A204.1 (cell line): ENCODE measurements around the gene PDK2.
"Not testable (repeated sequence)": the region's sequence is repeated elsewhere in the genome, so short reads cannot be mapped to it uniquely, and the experiment has no call there.

ENCODE experiments used
- FAIRE-seq: peaks from 2 replicates; lab custom pipeline; 2012; peaks lifted over from hg19 to GRCh38; lab: Jason Lieb, UNC

Gene PDK2

DNA sequence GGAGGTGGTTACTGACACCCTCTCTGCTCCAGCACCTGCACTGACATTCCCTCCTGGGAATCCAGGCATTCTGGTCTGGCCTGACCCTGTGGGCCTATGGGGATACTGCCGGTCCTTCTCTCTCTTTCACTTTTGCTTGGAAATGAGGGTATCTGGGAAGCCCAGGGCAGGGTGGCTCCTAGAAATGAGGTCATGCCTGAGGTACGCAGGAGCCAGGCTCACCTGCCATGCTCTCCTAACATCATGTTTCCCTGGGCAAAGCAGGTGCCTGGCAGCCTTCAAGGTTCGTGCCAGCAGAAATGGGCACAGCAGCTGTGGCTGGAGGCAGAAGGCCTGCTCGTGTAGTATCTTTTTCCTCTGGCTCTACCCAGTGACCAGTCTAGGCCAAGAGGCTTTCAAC lies 35.9 kb upstream of the PDK2 start:
- FAIRE-seq = no peak

DNA sequence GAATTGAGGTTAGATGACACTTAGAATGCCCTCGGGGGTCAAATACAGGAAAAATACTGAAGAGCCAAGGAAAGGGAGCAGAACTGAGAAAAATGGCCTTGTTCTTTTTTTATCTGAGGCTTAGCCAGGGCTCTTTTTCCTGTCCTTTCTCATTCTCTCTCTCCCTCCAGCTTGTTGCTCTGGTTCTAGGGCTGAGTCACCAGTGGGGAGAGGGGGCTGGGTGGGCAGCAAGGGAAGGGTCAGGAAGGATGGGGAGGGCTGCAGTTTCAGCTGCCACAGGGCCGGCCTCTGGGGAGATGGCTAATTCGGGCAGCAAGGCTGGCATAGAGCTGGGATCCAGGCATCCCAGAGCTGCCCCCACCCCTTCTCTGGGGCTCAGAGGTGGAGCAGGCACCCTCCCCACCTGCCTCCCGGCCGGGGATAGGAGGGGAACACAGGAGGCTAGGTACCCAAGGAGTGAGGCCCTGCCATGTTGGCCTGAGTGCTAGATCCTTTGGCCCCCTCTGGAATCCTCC lies 35.3 kb upstream of the PDK2 start:
- no peak for FAIRE-seq

DNA sequence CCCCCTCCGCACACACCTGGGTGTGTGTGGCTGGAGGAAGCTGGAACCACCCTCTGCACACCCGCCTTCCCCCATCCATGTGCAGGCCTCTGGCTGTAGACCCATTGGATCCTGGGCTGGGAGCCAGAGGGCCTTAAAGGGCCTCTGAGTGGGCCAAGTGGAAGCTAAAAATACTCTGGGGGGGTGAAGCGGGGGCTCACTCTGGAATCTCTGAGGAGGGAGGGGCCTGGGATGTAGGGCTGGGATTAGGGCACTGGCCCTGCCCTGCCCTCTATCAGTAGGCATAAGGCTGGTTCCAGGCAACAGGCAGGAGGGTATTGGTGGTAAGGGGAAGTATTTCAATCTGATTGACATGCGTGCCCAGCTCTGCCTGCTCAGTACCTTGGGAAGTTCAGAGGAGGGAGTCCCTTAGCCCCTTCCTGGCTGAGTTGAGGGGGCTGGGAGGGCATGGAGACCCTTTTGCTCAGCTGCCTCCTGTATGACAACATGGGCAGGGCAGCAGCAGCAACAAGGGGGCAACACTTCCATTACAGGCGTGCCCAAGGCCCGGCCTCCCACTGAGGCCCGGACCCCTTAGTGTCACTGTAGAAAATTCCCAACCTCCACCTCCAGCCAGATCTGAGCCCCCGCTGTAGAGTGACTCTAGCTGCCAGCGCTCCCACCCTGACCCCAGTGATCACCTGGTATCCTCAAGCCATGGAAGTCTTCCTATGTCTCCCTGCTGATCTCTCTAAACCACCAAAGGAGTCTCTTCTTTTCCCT lies 34.0 kb upstream of the PDK2 start:
- no peak for FAIRE-seq

DNA sequence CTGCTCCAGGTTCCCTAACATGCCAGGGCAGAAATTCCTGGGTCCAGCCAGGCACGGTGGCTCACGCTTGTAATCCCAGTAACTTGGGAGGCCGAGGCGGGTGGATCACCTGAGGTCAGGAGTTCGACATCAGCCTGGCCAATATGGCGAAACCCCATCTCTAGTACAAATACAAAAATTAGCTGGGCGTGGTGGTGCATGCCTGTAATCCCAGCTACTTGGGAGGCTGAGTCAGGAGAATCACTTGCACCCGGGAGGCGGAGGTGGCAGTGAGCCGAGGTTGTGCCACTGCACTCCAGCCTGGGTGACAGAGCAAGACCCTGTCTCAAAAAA lies 33.5 kb upstream of the PDK2 start:
- not testable (repeated sequence) for FAIRE-seq

DNA sequence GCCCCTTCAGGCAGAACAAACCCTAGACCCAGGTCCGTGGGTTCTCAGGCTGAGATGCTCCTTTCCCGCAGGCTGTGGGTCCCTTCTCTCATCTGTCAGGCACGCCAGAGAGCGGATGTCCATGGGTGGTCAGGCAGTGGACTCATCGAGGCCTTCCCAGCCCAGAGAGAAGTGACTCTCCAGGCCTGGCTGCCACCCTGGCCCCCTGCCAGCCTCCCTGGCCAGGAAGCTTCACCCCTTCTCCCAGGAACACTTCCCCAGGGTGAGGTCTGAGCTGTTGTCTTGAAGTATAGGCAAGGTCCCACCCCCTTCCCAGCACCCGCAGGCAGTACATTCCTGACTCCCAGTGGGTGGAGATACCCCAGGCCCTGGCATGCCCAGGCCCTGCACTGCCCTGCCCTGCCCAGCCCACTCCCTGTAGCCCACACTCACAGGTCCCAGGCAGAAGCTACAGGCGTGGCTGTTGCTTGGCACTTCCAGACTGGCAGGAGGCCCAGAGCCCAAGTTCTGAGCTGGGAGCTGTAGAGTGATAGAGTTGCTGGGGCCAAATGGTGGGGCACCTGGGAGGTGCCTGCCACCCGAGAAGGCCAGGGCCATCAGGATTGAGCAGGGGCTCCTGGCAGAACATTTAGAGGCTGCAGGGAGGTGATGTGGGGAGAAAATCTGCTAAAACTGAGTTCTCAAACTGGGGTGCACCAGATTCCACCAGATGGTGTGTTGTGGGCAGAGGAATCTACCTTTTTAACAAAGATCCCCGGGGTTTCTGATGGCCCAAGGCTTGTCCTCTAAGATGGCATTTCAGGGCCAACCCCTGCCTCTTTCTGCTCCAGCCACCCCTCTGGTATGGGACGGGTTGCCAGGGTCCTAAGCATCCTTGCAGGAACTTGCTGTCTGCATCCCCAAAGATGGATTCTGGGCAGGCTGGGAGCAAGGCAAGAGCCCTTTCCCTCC lies 32.6 kb upstream of the PDK2 start:
- FAIRE-seq = no peak

DNA sequence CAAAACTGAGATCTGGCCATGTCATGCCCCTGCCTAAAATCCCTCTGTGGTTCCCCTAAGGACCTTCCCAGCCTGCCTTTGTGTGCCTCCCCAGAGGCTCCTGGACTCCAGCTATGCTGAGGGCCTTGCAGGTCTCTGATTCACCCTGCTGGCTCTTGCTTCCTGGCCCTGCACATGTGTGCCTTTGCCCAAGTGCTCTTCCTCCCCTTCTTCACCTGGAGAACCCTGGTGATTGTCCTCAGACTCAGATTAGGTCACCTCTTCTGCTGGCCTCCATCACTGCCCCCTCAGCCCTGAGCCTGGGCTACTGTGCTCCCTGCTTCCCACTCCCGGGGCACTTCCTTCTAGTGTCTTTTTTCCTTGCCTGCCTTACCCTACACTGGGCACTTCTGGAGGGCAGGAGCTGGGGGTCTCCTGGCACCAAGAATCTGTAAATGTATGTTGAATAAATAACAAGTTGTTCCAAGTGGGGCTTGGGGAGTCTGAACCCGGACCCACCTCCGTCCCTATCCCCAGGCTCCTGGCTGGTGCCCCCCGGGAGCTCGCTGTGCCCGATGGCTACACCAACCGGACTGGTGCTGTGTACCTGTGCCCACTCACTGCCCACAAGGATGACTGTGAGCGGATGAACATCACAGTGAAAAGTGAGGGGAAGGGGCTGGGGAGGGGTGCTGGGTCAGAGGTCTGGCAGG lies 31.4 kb upstream of the PDK2 start:
- FAIRE-seq = no peak

DNA sequence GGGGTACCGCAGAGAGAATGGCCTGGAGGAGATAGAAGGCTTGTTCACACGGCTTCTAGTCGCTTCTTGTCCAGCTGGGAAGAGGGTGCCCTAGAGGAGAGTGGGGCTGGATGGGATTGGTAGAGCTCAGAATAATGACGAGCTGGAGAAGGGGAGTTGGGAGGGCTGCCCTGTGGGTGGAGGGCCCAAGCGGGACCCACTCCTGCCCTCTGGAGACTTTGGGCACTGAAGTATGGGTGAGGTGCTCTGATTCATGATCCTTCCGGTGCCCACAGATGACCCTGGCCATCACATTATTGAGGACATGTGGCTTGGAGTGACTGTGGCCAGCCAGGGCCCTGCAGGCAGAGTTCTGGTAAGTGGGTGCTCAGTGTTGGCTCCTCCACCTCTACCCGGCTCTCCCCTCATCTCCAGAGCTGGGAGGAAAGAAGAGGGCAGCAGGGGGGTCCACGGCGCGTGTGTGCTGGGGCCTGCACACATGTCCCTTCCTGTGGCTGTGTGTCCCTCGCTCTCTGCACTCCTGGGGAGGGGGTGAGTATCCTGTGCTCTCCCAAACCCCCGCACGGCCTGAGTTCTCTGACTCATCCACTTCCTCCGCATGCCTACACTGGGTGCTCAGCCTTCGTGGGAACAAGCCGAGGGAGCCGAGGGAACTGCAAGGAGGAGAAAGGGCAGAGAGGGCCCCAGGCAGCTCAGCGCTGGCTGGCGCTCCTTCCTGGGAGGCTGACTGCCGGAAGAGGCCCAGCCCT lies 30.7 kb upstream of the PDK2 start:
- FAIRE-seq = no peak

DNA sequence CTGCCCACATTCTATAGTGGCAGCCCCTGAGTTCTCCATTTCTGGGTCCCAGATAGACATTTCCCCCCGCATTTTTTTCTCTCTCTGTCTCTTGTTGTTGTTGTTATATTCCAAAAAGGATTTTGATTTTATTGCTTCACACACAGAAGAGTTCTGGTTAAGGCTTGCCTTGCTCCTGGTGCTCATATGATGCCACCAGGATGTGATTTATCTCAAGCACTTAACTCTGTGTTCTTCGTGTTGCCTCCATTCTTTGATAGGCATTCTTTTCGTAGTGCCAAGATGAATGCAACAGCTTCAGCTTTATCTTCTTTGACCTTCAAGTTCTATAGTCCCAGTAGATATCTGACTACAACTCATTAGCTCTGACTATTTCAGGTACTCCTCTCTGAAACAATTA lies 30.1 kb upstream of the PDK2 start:
- no peak for FAIRE-seq

DNA sequence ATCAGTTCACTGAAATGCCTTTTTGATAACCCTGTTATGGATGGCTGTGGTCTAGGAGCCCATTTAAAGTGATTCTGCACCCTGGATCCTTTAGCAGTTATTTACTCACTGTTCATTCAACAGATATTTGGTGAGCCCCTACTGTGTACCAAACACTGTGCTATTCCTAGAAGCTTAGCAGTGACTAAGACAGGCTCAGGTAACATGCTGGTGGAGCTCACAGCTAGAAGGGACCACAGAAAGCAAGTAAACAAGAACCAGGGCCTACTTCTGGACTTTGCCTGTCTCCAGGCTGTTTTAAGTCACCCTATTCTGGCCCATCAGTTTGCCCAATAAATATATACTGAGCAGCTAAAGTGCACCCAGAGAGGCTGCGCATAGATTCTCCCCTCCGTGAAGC lies 28.2 kb upstream of the PDK2 start:
- no peak for FAIRE-seq

DNA sequence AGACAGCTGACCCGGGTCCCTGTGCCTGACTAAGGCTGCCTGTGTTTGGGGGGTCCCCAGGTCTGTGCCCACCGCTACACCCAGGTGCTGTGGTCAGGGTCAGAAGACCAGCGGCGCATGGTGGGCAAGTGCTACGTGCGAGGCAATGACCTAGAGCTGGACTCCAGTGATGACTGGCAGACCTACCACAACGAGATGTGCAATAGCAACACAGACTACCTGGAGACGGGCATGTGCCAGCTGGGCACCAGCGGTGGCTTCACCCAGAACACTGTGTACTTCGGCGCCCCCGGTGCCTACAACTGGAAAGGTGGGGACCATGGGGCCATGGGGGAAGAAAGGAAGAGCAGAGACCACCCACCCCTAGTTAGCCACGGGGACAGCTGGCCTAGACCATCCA lies 27.2 kb upstream of the PDK2 start:
- no peak for FAIRE-seq

DNA sequence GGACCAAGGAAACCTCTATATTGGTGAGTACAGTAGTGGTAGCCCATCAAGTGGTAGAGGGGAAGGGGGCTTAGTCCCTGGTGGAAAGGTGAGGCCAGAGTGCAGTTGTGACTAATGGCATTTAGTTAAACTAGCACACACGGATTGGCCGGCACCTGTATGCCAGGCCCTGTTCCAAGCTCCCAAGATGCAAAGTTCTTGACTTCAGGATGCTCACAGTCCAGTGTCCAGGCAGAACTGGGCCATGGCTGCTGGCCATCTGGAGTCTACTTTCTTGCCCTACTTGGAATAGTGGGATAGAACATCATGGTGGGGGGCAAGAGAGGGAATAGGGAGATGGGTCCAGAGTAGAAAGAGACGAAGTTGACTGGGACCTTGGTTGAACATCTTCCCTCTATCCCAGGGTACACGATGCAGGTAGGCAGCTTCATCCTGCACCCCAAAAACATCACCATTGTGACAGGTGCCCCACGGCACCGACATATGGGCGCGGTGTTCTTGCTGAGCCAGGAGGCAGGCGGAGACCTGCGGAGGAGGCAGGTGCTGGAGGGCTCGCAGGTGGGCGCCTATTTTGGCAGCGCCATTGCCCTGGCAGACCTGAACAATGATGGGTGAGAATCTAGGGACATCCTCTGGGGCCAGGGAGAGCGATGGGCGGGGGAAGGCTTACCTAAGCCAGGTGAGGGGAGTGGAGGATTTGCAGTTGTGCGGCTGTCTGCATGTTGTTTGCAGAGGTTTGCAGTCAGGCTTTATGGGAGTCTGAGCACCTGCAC lies 24.1 kb upstream of the PDK2 start:
- no peak for FAIRE-seq

DNA sequence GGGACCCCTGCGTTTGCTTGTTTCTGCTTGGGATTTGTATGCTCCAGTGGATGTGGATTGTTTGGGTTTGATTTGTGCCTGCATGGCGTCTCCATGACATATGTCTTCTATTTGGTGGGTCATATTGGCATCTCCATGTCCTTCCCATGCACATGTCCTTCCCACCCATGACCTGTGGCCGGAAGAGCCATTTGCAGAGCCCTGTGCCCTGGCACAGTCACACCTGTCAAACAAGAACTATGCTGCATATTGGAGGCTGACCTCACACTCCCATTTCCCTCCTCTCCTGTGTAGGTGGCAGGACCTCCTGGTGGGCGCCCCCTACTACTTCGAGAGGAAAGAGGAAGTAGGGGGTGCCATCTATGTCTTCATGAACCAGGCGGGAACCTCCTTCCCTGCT lies 23.5 kb upstream of the PDK2 start:
- FAIRE-seq = no peak

DNA sequence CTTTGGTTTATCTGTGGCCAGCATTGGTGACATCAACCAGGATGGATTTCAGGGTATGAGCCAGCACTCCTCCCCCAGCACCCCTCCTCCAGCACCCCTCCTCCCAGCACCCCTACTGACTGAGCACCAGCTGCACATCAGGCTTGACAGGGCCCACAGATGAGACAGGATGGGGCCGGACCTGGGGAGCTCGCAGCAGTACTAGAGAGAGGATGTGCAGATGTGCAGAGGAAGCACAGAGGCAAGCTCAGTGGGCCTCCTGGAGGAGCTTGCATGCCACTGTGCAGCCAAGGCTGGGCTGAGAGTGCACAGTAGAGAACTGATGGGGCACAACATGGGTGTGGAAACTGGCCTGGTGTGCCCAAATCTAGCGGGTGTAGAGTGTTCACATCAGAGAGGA lies 23.0 kb upstream of the PDK2 start:
- no peak for FAIRE-seq

DNA sequence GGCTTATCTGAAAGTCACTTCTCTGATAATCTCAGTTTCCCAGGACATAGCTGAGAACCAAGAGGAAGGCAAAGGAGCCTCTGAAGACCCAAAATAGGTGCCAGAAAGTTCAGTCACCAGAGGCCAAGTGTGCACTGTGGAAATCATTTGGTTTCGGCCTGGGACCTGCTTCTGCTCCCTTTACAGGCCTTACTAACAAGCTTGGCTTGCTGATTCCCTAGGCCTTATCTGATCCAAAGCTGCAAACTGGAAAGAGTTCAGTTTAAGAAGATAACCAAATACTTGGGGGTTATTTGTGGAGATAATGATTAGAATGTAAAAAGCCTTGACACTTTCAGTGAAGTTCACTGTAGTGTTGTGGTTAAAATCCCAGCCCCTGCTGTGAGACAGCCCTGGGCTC lies 22.2 kb upstream of the PDK2 start:
- no peak for FAIRE-seq

DNA sequence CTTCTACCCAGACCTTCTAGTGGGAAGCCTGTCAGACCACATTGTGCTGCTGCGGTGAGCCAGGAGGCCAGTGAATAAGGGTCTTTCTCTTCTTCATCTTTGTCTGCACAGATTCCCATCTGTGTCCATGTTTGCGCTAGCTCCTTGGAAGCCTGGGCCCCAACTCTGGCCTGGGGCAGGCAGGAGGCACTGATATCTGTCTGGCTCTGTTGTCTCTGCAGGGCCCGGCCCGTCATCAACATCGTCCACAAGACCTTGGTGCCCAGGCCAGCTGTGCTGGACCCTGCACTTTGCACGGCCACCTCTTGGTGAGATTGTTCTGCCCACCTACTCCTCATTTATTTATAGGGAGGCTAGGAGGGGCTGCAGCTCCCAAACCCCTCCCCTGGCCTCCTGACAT lies 20.9 kb upstream of the PDK2 start:
- FAIRE-seq = no peak

DNA sequence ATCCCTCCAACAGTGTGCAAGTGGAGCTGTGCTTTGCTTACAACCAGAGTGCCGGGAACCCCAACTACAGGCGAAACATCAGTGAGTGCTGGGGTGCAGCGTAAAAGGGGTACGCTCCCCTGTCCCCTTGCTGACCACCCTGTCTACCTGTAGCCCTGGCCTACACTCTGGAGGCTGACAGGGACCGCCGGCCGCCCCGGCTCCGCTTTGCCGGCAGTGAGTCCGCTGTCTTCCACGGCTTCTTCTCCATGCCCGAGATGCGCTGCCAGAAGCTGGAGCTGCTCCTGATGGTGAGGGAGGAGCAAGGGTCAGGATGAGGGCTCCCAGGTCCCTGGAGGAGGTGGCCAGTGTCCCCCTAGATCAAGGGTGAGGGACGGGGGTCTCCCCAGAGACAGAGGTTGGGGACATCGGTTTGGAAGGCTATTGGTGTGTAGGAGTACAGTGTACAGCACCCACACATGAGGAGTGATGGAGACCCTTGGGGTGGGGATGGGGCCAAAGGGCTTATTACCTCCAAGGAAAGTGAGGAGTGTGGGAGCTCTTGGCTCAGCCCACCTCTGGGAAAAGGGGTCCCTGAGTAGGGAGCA lies 19.6 kb upstream of the PDK2 start:
- no peak for FAIRE-seq

DNA sequence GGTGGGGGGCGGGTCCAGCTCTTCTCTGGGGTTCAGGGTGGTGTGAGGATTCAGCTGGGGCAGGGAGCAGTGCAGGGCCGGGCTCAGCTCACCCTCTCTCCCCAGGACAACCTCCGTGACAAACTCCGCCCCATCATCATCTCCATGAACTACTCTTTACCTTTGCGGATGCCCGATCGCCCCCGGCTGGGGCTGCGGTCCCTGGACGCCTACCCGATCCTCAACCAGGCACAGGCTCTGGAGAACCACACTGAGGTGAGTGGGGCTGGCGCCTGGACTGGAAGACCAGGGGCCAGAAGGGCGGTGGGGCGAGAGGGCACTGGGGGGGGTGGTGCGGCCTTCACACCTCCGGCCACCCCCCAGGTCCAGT lies 18.9 kb upstream of the PDK2 start:
- FAIRE-seq = no peak

DNA sequence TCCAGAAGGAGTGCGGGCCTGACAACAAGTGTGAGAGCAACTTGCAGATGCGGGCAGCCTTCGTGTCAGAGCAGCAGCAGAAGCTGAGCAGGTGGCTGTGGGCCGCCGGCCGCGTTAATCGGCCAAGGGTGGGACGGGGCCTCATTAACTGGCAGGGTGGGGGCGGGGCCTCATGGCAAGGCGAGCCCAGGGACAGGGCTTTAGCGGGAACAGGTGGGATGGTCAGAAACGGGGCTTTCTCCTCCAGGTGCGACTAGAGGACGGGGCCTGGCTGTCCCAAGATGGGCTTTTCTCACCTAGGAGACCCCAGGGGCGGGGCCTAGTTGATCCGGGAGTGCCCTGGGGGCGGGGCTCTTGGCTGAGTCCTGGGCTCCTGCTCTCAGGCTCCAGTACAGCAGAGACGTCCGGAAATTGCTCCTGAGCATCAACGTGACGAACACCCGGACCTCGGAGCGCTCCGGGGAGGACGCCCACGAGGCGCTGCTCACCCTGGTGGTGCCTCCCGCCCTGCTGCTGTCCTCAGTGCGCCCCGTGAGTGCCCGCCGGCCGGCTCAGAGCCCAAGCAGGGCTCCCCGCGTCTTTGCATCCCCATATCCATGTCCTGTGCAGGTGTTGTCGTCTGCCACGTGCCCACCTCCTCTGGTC lies 18.4 kb upstream of the PDK2 start:
- FAIRE-seq = no peak

DNA sequence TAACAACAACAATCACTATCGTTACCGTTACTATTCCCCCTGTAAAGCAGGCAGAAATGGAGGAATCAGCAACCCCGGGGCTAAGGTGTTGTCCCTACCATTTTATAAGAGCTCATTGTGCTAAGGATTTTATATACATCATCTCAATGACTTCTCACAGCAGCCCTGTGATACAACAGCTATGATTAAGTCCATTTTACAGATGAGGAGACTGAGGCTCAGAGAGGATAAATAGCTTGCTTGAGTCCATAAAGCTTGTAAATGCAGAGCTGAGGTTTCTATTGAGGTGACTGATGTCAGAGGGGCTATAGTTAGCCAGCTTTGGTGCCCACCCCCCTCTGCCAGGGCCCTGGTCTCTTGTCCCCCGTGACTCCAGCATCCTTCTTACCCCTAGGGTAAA lies 16.7 kb upstream of the PDK2 start:
- no peak for FAIRE-seq

DNA sequence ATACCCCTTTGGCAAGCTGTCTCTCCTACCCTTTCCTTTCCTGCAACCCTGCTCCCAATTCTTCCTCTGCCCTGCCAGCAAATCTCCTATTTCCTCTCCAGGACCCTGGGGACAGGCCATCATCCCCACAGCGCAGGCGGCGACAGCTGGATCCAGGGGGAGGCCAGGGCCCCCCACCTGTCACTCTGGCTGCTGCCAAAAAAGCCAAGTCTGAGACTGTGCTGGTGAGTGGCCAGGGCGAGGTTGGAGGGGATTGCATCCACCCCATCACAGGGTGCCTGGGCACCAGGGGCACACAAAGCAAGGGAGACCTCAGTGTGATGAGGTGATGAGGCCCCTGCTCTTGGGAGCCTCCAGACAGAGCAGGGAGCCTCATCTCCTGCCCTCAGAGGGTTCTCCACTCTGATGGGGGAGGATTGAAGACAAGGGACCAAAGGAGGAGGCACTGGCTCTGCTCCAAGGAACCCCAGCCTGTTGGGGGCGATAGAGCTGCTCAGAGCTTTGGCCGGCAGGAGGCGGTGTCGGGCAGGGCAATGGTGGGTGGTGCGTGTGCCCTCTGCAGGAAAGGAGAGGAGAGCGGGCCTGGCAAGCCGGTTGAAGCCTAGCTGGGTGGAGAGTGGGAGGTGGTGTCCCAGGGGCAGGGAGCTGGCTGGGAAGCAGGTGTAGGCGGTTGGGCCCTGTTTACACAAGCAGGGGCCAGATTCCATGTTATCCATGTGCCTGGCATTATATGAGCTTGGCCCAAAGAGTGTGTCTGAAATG lies 15.6 kb upstream of the PDK2 start:
- FAIRE-seq = no peak
